CD4-positive, alpha-beta T cell (primary cell): ENCODE data around the gene RAD51B. TPM values are rescaled to one million over a fixed set of nuclear protein-coding genes. Genes with fewer than 3 reads are reported as not detected.

Experiments
- ATAC-seq: fragments of 200-7000 bp; cut with Tn5 transposase; one replicate; pipeline ENCODE4 v1.10.0; 2022; ENCODE audit warnings: mild to moderate bottlenecking; ENCODE audit not compliant: poor library complexity
- CTCF ChIA-PET: fragments of 350-600 bp; sonication (Branson Sonifier 250); formaldehyde crosslinking; loops from one replicate; lab custom pipeline; 2021; ENCODE audit warnings: antibody characterized with exemption, inconsistent platforms; lab: Charles Lee
- POLR2A ChIA-PET: fragments of 350-600 bp; sonication (Branson Sonifier 250); formaldehyde crosslinking; loops from one replicate; lab custom pipeline; 2021; ENCODE audit warnings: antibody characterized with exemption, inconsistent platforms; lab: Charles Lee
- DNase-seq, 14 experiments: peaks; one replicate each; pipeline ENCODE4 v3.0.0-alpha.2; 2013 to 2020; ENCODE audit warnings: mixed read lengths in 2 of 14
- H3K27ac ChIP-seq, 2 donors: one replicate each; pipeline versions ENCODE4 v1.5.1 to v1.7.0; 2013; ENCODE audit warnings: low read length in 2 of 2, low read depth in 1 of 2, mild to moderate bottlenecking in 1 of 2
- H3K27me3 ChIP-seq, 2 experiments: 1 replicate in 1 of 2; 2 replicates in 1 of 2; pipeline versions ENCODE4 v1.6.1 to v1.7.0; 2013; ENCODE audit warnings: low read length in 2 of 2, control low read depth in 1 of 2, mild to moderate bottlenecking in 1 of 2, moderate library complexity in 1 of 2; ENCODE audit not compliant: insufficient read depth in 2 of 2, control insufficient read depth in 1 of 2
- H3K36me3 ChIP-seq: one replicate; pipeline ENCODE4 v1.6.1; 2013; ENCODE audit warnings: low read length, control low read depth; ENCODE audit not compliant: insufficient read depth
- H3K4me1 ChIP-seq: one replicate; pipeline ENCODE4 v1.6.1; 2013; ENCODE audit warnings: low read length, control low read depth; ENCODE audit not compliant: insufficient read depth
- H3K4me3 ChIP-seq: one replicate; pipeline ENCODE4 v1.5.1; 2013; ENCODE audit warnings: mild to moderate bottlenecking, low read length, moderate library complexity
- H3K9me3 ChIP-seq, 2 experiments: 1 replicate in 1 of 2; 2 replicates in 1 of 2; pipeline versions ENCODE4 v1.6.1 to v1.7.0; 2013; ENCODE audit warnings: low read length in 2 of 2, mild to moderate bottlenecking in 2 of 2, control low read depth in 1 of 2, moderate library complexity in 1 of 2; ENCODE audit not compliant: control insufficient read depth in 1 of 2, insufficient read depth in 1 of 2
- H3K27ac Mint-ChIP-seq: one replicate; pipeline ENCODE4 v1.8.0; 2020; ENCODE audit warnings: mixed read lengths
- H3K27me3 Mint-ChIP-seq: one replicate; pipeline ENCODE4 v1.8.0; 2021; ENCODE audit warnings: mixed read lengths
- H3K36me3 Mint-ChIP-seq: one replicate; pipeline ENCODE4 v1.8.0; 2021; ENCODE audit warnings: low read depth, mixed read lengths
- H3K4me1 Mint-ChIP-seq: one replicate; pipeline ENCODE4 v1.8.0; 2021; ENCODE audit warnings: low read depth, mixed read lengths
- H3K4me3 Mint-ChIP-seq: one replicate; pipeline ENCODE4 v1.8.0; 2020; ENCODE audit warnings: mild to moderate bottlenecking, mixed read lengths
- H3K9me3 Mint-ChIP-seq: one replicate; pipeline ENCODE4 v1.8.0; 2020; ENCODE audit warnings: mixed read lengths
- intact Hi-C, 2 experiments: fragments of 100-400 bp; cut with DNase I in 1 of 2; cut with micrococcal nuclease in 1 of 2; formaldehyde crosslinking; loops; one replicate each; pipeline versions ENCODE4 v1.15.1 to v1.9.0; 2023 to 2025; cut with DNase I, micrococcal nuclease
- total RNA-seq, 174 experiments: library from RNA in 2 of 174; stranded (reverse) in 2 of 174; gene quantifications; one replicate each; pipeline ENCODE4 v1.2.3 and lab custom pipeline; 2021 to 2026
- TF ChIP-seq, protein P1 (sequence below): fragments of 200-600 bp; IDR thresholded peaks from one replicate; pipeline ENCODE4 v1.8.0; 2022; ENCODE audit warnings: antibody characterized with exemption, mild to moderate bottlenecking

The RAD51B gene
- total RNA-seq, 2 experiments from 2014 or later: 18.4 to 20.0 TPM

DNA sequence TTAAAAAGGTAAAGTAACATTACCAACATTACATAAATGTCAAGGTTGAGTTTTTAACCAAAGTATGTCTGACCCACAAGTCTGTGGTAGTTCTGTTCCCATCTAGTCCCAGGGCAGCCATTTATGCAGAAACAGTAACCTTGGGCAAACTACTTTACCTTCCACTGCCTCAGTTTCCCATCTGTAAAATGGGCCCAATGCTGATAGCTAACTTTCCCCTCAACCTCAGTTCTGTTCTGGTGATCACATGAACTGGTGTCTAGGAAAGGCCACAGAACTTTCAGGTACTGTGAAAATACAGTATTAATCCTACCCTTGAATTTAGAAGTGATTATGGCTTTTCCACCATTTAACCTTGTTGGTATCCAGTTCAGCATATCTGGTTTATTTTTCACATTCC lies 859.7 kb downstream of the RAD51B start:
- H3K36me3 Mint-ChIP-seq: no peaks in the 10 kb centered on the region
- H3K4me1 Mint-ChIP-seq: peaks cover 45% of the 10 kb centered on the region

DNA sequence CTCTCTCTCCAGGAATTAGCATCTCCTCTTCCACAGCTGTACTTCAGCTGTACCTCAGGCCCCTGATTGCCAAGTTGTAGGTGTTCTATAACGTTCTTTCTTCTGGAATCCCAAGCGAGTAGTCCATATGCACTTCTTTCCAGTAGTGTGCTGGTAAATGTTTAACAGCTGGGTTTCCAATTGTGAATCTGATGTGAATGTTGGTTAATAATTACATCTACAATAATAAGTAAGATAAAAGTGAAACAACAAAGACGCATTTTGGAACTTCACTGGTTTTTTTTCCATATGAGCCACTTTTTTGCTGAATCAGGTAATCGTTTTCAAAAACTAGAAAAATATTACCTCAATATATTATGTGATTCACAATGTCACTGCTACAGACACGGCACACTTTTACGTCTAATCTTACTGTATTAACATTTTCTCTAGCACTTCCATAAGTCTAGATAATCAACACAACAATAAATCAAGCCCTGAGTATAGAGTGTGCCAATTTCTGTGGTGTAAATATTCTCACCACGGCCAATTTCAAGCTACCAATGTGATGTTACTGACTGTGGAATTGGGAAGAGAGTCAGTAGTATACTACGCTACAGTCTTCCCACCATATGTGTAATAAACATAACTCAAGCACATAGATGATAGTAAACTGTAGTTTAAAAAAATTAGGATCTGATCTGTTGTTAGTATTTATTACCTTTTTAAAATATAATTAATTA lies 860.3 kb downstream of the RAD51B start:
- DNase-seq (no peak), ATAC-seq (no peak)
- H3K9me3 Mint-ChIP-seq: no peaks in the 10 kb centered on the region
- no peak overlapping the region for H3K27ac Mint-ChIP-seq
- Histone ChIP-seq H3K27me3 (no peaks in the 10 kb centered on the region), H3K36me3 (no peaks in the 10 kb centered on the region), H3K4me1 (peaks cover 43% of the 10 kb centered on the region), H3K27ac (no peak overlapping the region), H3K4me3 (no peak overlapping the region), H3K9me3 (no peaks in the 10 kb centered on the region)
- no peaks in the 10 kb centered on the region for H3K36me3 Mint-ChIP-seq
- peaks cover 51% of the 10 kb centered on the region for H3K4me1 Mint-ChIP-seq
- ChIA-PET CTCF (no interaction called here), POLR2A (interaction anchor here (1.0 to 1.1 kb wide), 2 partner anchors 8 to 102 kb away, joined by 3 to 4 read pairs; no protein-coding TSS in a partner anchor)
- intact Hi-C loops: loop anchor here in 1 of 2 experiments (10.0 kb wide), 2 partner anchors 55 to 415 kb away; no protein-coding TSS in a partner anchor
- no peak overlapping the region for H3K4me3 Mint-ChIP-seq
- TF ChIP-seq, protein P1, sequence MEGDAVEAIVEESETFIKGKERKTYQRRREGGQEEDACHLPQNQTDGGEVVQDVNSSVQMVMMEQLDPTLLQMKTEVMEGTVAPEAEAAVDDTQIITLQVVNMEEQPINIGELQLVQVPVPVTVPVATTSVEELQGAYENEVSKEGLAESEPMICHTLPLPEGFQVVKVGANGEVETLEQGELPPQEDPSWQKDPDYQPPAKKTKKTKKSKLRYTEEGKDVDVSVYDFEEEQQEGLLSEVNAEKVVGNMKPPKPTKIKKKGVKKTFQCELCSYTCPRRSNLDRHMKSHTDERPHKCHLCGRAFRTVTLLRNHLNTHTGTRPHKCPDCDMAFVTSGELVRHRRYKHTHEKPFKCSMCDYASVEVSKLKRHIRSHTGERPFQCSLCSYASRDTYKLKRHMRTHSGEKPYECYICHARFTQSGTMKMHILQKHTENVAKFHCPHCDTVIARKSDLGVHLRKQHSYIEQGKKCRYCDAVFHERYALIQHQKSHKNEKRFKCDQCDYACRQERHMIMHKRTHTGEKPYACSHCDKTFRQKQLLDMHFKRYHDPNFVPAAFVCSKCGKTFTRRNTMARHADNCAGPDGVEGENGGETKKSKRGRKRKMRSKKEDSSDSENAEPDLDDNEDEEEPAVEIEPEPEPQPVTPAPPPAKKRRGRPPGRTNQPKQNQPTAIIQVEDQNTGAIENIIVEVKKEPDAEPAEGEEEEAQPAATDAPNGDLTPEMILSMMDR: no peak
- no peaks in the 10 kb centered on the region for H3K27me3 Mint-ChIP-seq

More for the DNA sequence above, 859.7 kb downstream of the RAD51B start:
- H3K4me3 Mint-ChIP-seq: no peak overlapping the region
- H3K27ac Mint-ChIP-seq: no peak overlapping the region
- Histone ChIP-seq H3K9me3 (no peaks in the 10 kb centered on the region), H3K4me1 (peaks cover 37% of the 10 kb centered on the region), H3K4me3 (no peak overlapping the region), H3K36me3 (no peaks in the 10 kb centered on the region), H3K27me3 (no peaks in the 10 kb centered on the region), H3K27ac (no peak overlapping the region)
- ATAC-seq (no peak), DNase-seq (no peak)
- TF ChIP-seq, protein P1: no peak
- ChIA-PET CTCF (no interaction called here), POLR2A (no interaction called here)
- no peaks in the 10 kb centered on the region for H3K27me3 Mint-ChIP-seq
- H3K9me3 Mint-ChIP-seq: no peaks in the 10 kb centered on the region
- intact Hi-C loops: no loop called here

DNA sequence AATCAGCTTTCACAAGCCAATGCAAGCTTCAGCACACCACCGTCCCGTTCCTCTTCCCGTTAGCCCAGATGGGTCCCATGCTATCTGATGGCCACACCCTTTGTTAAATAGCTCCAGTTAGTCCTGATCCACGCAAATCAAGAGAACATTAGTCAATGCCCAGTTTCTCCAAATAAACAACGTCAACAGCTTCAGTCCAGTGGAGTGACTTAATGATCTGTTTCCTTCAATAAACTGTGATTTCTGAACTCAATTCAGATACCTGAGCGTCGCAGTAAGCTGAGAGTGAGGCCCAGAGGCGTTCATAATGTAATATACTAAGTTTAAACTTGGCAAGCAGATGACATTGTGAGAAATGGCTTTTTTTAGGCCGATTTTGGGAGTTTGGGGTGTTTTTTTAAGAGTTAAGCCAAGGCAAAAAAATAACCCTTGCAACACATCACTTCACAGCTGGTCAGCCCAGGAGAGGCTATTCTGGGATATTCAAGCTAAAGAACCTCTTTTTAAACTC lies 861.0 kb downstream of the RAD51B start:
- TF ChIP-seq, protein P1: no peak
- H3K4me1 Mint-ChIP-seq: peaks cover 58% of the 10 kb centered on the region
- no peak overlapping the region for H3K4me3 Mint-ChIP-seq
- no peak overlapping the region for H3K4me3 ChIP-seq
- no peaks in the 10 kb centered on the region for H3K9me3 Mint-ChIP-seq
- H3K27ac ChIP-seq: no peak overlapping the region
- no peak for ATAC-seq
- peak overlapping the region; percentile 94 for H3K27ac Mint-ChIP-seq
- no peaks in the 10 kb centered on the region for H3K36me3 ChIP-seq
- H3K36me3 Mint-ChIP-seq: no peaks in the 10 kb centered on the region
- no peaks in the 10 kb centered on the region for H3K27me3 Mint-ChIP-seq
- DNase-seq: no peak
- ChIA-PET CTCF (no interaction called here), POLR2A (interaction anchor here (1.0 to 1.1 kb wide), 2 partner anchors 9 to 101 kb away, joined by 3 to 4 read pairs; no protein-coding TSS in a partner anchor)
- H3K9me3 ChIP-seq: no peaks in the 10 kb centered on the region
- H3K4me1 ChIP-seq: peaks cover 50% of the 10 kb centered on the region
- intact Hi-C loops: loop anchor here in 1 of 2 experiments (10.0 kb wide), 2 partner anchors 56 to 416 kb away; no protein-coding TSS in a partner anchor
- H3K27me3 ChIP-seq: no peaks in the 10 kb centered on the region
